H1 (cell line): ENCODE measurements around the gene ABHD6. TPM values are rescaled to one million over a fixed set of nuclear protein-coding genes. Genes with fewer than 3 reads are reported as not detected.

ENCODE experiments used
- BCL11A ChIP-seq, 2 experiments: IDR thresholded peaks; one replicate each; pipeline ENCODE4 v1.6.1; 2011; ENCODE audit warnings: low read depth in 2 of 2, low read length in 2 of 2, mild to moderate bottlenecking in 2 of 2
- E2F6 ChIP-seq: IDR thresholded peaks from 2 replicates; pipeline ENCODE4 v1.6.1; 2012; ENCODE audit warnings: inconsistent platforms
- HDAC2 ChIP-seq, 2 experiments: fragments of 300-600 bp in 1 of 2; sonication (generic) in 1 of 2; IDR thresholded peaks; 2 replicates each; pipeline ENCODE4 v1.6.1; 2011 to 2012; ENCODE audit warnings: low read depth in 2 of 2, low read length in 2 of 2, mild to moderate bottlenecking in 2 of 2, moderate library complexity in 2 of 2, borderline replicate concordance in 1 of 2, inconsistent platforms in 1 of 2
- JUN ChIP-seq: IDR thresholded peaks from 2 replicates; pipeline ENCODE4 v1.6.1; 2011; ENCODE audit warnings: low read depth, mild to moderate bottlenecking, improper control_type of control experiment, low read length
- KDM5A ChIP-seq: fragments of 200-600 bp; IDR thresholded peaks from 2 replicates; pipeline ENCODE4 v1.7.1; 2012; ENCODE audit warnings: mild to moderate bottlenecking, low read length, inconsistent platforms, mixed read lengths
- POLR2AphosphoS5 ChIP-seq: IDR thresholded peaks from 2 replicates; pipeline ENCODE4 v1.6.1; 2011; ENCODE audit warnings: low read depth, low read length
- SIN3A ChIP-seq, 2 experiments: IDR thresholded peaks in 1 of 2; conservative IDR thresholded peaks in 1 of 2; 2 replicates each; pipeline ENCODE4 v1.6.1; 2011 to 2012; ENCODE audit warnings: low read length in 2 of 2, improper control_type of control experiment in 1 of 2, low read depth in 1 of 2, mild to moderate bottlenecking in 1 of 2
- TAF1 ChIP-seq: IDR thresholded peaks from 2 replicates; pipeline ENCODE4 v1.6.1; 2011; ENCODE audit warnings: mild to moderate bottlenecking, low read depth, low read length
- polyA plus RNA-seq, 7 experiments: library from polyadenylated mRNA; depleted of rRNA in 3 of 7; stranded (reverse) in 5 of 7; unstranded in 2 of 7; fragments of >200 nt in 5 of 7; fragments of 200-250 nt in 2 of 7; gene quantifications; 1 replicate in 5 of 7; 2 replicates in 1 of 7; 4 replicates in 1 of 7; pipeline versions ENCODE4 v1.2.1 to v1.2.3, GENCODE V29; 2011 to 2013; ENCODE audit warnings: missing spikeins in 2 of 7, mixed read lengths in 2 of 7
- total RNA-seq: library from RNA; stranded (reverse); fragmentation: NEBNext Ultra II Directional; extraction: Animal tissue kit (Norgen Biotek cat#: 25700); gene quantifications from 2 replicates; pipeline ENCODE4 v1.2.1, GENCODE V29; 2021
- TF ChIP-seq, protein P1 (sequence below): fragments of 300-600 bp; sonication (generic); IDR thresholded peaks from 2 replicates; pipeline ENCODE4 v1.7.1; 2012; ENCODE audit warnings: low read length, moderate library complexity, mild to moderate bottlenecking, inconsistent platforms; ENCODE audit not compliant: insufficient replicate concordance

Gene ABHD6
- total and polyA plus RNA-seq, 2 of the 8 experiments (the other 6 are each of a cell fraction or from before 2014, with no cell fraction given), result 5.9 to 6.6 TPM

DNA sequence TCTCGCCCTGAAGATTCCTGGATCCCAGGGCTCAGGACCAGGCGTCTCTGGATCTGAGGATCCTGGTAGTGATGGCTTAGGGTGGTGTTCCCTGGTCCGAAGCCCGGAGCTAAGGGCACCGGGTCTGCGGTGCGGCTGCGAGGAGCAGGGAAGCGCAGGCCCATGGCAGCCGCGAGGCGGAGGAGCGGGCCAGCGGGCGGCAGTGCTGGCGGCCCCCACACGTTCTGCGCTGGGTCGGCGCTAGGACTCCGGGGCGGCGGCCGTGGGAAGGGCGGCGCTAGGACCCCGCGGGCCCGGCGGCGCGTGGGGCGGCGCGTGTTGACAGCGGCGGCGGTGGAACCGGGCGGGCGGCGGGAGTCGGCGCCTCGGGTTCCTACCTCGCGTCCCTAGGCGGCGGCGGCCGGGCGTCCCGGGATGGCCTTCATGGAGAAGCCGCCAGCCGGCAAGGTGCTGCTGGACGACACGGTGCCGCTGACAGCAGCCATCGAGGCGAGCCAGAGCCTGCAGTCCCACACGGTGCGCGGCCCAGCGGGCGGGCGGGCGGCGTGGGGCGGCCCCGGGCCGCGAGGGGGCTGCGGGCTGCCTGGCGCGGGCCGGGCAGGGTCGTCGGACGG lies 95.1 kb downstream of the ABHD6 start, which contains the start of gene PXK (continued):
- TF ChIP-seq POLR2AphosphoS5 (no peak), KDM5A (no peak), SIN3A (conservative IDR thresholded peaks at IDR 0.05 in 1 of 2, IDR thresholded peaks at IDR 0.05 in 1 of 2; ENCODE audit: low read depth in 1 of 2, low read length in 2 of 2) (peak; percentile 37 to 88; a peak in 2 of 4 replicates), E2F6 (0 out of 2 replicates have a peak, but pooled peaks have one; percentile 20), BCL11A (IDR thresholded peaks at IDR 0.05; ENCODE audit: low read depth in 2 of 2, low read length in 2 of 2) (no peak), JUN (no peak), TAF1 (peak; percentile 32; the same call in 1 of the 2 replicates), HDAC2 (IDR thresholded peaks at IDR 0.05; ENCODE audit: borderline replicate concordance in 1 of 2, low read depth in 2 of 2, low read length in 2 of 2) (peak in 1 of 2 experiments; percentile 98; a peak in 1 of 4 replicates)
- TF ChIP-seq, protein P1, sequence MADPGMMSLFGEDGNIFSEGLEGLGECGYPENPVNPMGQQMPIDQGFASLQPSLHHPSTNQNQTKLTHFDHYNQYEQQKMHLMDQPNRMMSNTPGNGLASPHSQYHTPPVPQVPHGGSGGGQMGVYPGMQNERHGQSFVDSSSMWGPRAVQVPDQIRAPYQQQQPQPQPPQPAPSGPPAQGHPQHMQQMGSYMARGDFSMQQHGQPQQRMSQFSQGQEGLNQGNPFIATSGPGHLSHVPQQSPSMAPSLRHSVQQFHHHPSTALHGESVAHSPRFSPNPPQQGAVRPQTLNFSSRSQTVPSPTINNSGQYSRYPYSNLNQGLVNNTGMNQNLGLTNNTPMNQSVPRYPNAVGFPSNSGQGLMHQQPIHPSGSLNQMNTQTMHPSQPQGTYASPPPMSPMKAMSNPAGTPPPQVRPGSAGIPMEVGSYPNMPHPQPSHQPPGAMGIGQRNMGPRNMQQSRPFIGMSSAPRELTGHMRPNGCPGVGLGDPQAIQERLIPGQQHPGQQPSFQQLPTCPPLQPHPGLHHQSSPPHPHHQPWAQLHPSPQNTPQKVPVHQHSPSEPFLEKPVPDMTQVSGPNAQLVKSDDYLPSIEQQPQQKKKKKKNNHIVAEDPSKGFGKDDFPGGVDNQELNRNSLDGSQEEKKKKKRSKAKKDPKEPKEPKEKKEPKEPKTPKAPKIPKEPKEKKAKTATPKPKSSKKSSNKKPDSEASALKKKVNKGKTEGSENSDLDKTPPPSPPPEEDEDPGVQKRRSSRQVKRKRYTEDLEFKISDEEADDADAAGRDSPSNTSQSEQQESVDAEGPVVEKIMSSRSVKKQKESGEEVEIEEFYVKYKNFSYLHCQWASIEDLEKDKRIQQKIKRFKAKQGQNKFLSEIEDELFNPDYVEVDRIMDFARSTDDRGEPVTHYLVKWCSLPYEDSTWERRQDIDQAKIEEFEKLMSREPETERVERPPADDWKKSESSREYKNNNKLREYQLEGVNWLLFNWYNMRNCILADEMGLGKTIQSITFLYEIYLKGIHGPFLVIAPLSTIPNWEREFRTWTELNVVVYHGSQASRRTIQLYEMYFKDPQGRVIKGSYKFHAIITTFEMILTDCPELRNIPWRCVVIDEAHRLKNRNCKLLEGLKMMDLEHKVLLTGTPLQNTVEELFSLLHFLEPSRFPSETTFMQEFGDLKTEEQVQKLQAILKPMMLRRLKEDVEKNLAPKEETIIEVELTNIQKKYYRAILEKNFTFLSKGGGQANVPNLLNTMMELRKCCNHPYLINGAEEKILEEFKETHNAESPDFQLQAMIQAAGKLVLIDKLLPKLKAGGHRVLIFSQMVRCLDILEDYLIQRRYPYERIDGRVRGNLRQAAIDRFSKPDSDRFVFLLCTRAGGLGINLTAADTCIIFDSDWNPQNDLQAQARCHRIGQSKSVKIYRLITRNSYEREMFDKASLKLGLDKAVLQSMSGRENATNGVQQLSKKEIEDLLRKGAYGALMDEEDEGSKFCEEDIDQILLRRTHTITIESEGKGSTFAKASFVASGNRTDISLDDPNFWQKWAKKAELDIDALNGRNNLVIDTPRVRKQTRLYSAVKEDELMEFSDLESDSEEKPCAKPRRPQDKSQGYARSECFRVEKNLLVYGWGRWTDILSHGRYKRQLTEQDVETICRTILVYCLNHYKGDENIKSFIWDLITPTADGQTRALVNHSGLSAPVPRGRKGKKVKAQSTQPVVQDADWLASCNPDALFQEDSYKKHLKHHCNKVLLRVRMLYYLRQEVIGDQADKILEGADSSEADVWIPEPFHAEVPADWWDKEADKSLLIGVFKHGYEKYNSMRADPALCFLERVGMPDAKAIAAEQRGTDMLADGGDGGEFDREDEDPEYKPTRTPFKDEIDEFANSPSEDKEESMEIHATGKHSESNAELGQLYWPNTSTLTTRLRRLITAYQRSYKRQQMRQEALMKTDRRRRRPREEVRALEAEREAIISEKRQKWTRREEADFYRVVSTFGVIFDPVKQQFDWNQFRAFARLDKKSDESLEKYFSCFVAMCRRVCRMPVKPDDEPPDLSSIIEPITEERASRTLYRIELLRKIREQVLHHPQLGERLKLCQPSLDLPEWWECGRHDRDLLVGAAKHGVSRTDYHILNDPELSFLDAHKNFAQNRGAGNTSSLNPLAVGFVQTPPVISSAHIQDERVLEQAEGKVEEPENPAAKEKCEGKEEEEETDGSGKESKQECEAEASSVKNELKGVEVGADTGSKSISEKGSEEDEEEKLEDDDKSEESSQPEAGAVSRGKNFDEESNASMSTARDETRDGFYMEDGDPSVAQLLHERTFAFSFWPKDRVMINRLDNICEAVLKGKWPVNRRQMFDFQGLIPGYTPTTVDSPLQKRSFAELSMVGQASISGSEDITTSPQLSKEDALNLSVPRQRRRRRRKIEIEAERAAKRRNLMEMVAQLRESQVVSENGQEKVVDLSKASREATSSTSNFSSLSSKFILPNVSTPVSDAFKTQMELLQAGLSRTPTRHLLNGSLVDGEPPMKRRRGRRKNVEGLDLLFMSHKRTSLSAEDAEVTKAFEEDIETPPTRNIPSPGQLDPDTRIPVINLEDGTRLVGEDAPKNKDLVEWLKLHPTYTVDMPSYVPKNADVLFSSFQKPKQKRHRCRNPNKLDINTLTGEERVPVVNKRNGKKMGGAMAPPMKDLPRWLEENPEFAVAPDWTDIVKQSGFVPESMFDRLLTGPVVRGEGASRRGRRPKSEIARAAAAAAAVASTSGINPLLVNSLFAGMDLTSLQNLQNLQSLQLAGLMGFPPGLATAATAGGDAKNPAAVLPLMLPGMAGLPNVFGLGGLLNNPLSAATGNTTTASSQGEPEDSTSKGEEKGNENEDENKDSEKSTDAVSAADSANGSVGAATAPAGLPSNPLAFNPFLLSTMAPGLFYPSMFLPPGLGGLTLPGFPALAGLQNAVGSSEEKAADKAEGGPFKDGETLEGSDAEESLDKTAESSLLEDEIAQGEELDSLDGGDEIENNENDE, result no peak
